ENCODE measurements around the gene ZNF275. TPM values are rescaled to one million over a fixed set of nuclear protein-coding genes. Genes with fewer than 3 reads are reported as not detected.
"Not testable (repeated sequence)": the region's sequence is repeated elsewhere in the genome, so short reads cannot be mapped to it uniquely, and the experiment has no call there.

ZNF275 gene
- total RNA-seq, 1 donor from 2014 or later: 8.0 TPM

- DNase-seq: no peak
These were observed 54.2 kb downstream of the ZNF275 start for GRCh38 chrX:153387987-153388721.

- no peak for DNase-seq
These were observed 54.9 kb downstream of the ZNF275 start for GRCh38 chrX:153388722-153389459.

- DNase-seq: not testable (repeated sequence)
These were observed 55.5 kb downstream of the ZNF275 start for GRCh38 chrX:153389460-153389768.

- DNase-seq: no peak
These were observed 58.8 kb downstream of the ZNF275 start for GRCh38 chrX:153392642-153393321.

GRCh38 chrX:153394612-153395011 is 60.7 kb downstream of the ZNF275 start:
- DNase-seq: no peak

- DNase-seq: no peak
These were observed 61.8 kb downstream of the ZNF275 start for GRCh38 chrX:153395613-153396319.

GRCh38 chrX:153396320-153397195 is 62.6 kb downstream of the ZNF275 start:
- DNase-seq: no peak

- DNase-seq: no peak
These were observed 63.5 kb downstream of the ZNF275 start for GRCh38 chrX:153397256-153397960.

- no peak for DNase-seq
These were observed 64.5 kb downstream of the ZNF275 start for GRCh38 chrX:153398275-153398960.

- no peak for DNase-seq
These were observed 66.5 kb downstream of the ZNF275 start for GRCh38 chrX:153400146-153401132.

GRCh38 chrX:153401133-153401764 is 67.3 kb downstream of the ZNF275 start, which contains the start of gene PNMA6E:
PNMA6E (minus strand) TSS chrX:153401350; CDS start chrX:153398849, 2,501 bp downstream.
- DNase-seq: no peak

Small RNA genes lying within 50 kb of the gene (small RNA-seq; reads per million reads assigned to genes)
- gene AC152007.1 (ENCODE audit: low replicate concordance): not detected

Other genes with a start within 250 kb of the ZNF275 start
- gene MAGEA1, start 154.9 kb upstream of the ZNF275 start, total RNA-seq: not detected
- gene PNMA6F, start 12.4 kb upstream of the ZNF275 start, total RNA-seq: not detected
- gene PNMA6E, start 67.2 kb downstream of the ZNF275 start, total RNA-seq: not detected
- gene ZFP92, start 77.3 kb downstream of the ZNF275 start, total RNA-seq: 0.59 TPM
- 6.1 TPM for gene TREX2, start 111.9 kb downstream of the ZNF275 start, total RNA-seq
- 12.9 TPM for gene HAUS7, start 136.4 kb downstream of the ZNF275 start, total RNA-seq
- gene BGN, start 160.8 kb downstream of the ZNF275 start, total RNA-seq: 28.1 TPM
- gene ATP2B3, start 183.5 kb downstream of the ZNF275 start, total RNA-seq: 0.10 TPM

Data from skin of body (tissue), 3 donors.